Activated naive CD8-positive, alpha-beta T cell treated with anti-CD3 and anti-CD28 coated beads, Interleukin-2, amount 50 U/mL, for 16 hours (primary cell): Measurements from ENCODE around the gene CPNE4.

Experiments used
- DNase-seq: peaks from one replicate; pipeline ENCODE4 v3.0.0-alpha.2; 2020; ENCODE audit warnings: low read depth, low spot score

The CPNE4 gene

GRCh38 chr3:131605916-131606315, 428.9 kb downstream of the CPNE4 start:
- DNase-seq = no peak

- no peak for DNase-seq
Measured at GRCh38 chr3:131602011-131602779, 432.6 kb downstream of the CPNE4 start.

GRCh38 chr3:131597816-131598215, 437.0 kb downstream of the CPNE4 start:
- DNase-seq = no peak

- DNase-seq = no peak
Measured at GRCh38 chr3:131596884-131597283, 437.9 kb downstream of the CPNE4 start.

- DNase-seq = no peak
Measured at GRCh38 chr3:131591394-131592014, 443.3 kb downstream of the CPNE4 start.

GRCh38 chr3:131586277-131586676, 448.5 kb downstream of the CPNE4 start:
- DNase-seq = no peak

- no peak for DNase-seq
Measured at GRCh38 chr3:131582438-131582837, 452.4 kb downstream of the CPNE4 start.

GRCh38 chr3:131568460-131568859, 466.4 kb downstream of the CPNE4 start:
- DNase-seq = no peak

- no peak for DNase-seq
Measured at GRCh38 chr3:131564812-131565211, 470.0 kb downstream of the CPNE4 start.

GRCh38 chr3:131561511-131561910, 473.3 kb downstream of the CPNE4 start:
- no peak for DNase-seq

- DNase-seq = no peak
Measured at GRCh38 chr3:131560795-131561194, 474.0 kb downstream of the CPNE4 start.

GRCh38 chr3:131555456-131555855, 479.4 kb downstream of the CPNE4 start:
- no peak for DNase-seq

GRCh38 chr3:131553495-131554247, 481.1 kb downstream of the CPNE4 start:
- DNase-seq = no peak

- DNase-seq = no peak
Measured at GRCh38 chr3:131551761-131552160, 483.1 kb downstream of the CPNE4 start.

- DNase-seq = no peak
Measured at GRCh38 chr3:131550562-131551465, 484.0 kb downstream of the CPNE4 start.

GRCh38 chr3:131549340-131549739, 485.5 kb downstream of the CPNE4 start:
- no peak for DNase-seq

GRCh38 chr3:131547585-131547984, 487.2 kb downstream of the CPNE4 start:
- DNase-seq = no peak

GRCh38 chr3:131546441-131546840, 488.4 kb downstream of the CPNE4 start:
- no peak for DNase-seq

- DNase-seq = no peak
Measured at GRCh38 chr3:131544557-131544956, 490.3 kb downstream of the CPNE4 start.

- DNase-seq = no peak
Measured at GRCh38 chr3:131543714-131544113, 491.1 kb downstream of the CPNE4 start.

GRCh38 chr3:131541288-131541687, 493.5 kb downstream of the CPNE4 start:
- DNase-seq = no peak

GRCh38 chr3:131540821-131541220, 494.0 kb downstream of the CPNE4 start:
- no peak for DNase-seq
